SK-N-SH (cell line): ENCODE results near the gene NAT9.

Experiments
- CTCF ChIP-seq: fragments of 200-600 bp; sonication (generic); IDR thresholded peaks from 2 replicates; pipeline ENCODE4 v1.6.1; 2017; ENCODE audit warnings: antibody characterized with exemption, mild to moderate bottlenecking, moderate library complexity
- POLR2AphosphoS5 ChIP-seq: IDR thresholded peaks from 2 replicates; pipeline ENCODE4 v1.6.1; 2012; ENCODE audit warnings: low read depth, low read length
- SIN3A ChIP-seq: IDR thresholded peaks from 2 replicates; pipeline ENCODE4 v1.6.1; 2012; ENCODE audit warnings: low read depth, mild to moderate bottlenecking, low read length, moderate library complexity, borderline replicate concordance
- TAF1 ChIP-seq: IDR thresholded peaks from 2 replicates; pipeline ENCODE4 v1.6.1; 2012; ENCODE audit warnings: low read depth, mild to moderate bottlenecking, low read length, moderate library complexity, borderline replicate concordance
- YY1 ChIP-seq: IDR thresholded peaks from 2 replicates; pipeline ENCODE4 v1.4.0; 2012; ENCODE audit warnings: low read depth, mild to moderate bottlenecking
- TF ChIP-seq, protein P1 (sequence below): fragments of 150-350 bp; IDR thresholded peaks from 2 replicates; pipeline ENCODE4 v1.6.1; 2016; ENCODE audit warnings: mild to moderate bottlenecking, low read depth, low read length

DNA sequence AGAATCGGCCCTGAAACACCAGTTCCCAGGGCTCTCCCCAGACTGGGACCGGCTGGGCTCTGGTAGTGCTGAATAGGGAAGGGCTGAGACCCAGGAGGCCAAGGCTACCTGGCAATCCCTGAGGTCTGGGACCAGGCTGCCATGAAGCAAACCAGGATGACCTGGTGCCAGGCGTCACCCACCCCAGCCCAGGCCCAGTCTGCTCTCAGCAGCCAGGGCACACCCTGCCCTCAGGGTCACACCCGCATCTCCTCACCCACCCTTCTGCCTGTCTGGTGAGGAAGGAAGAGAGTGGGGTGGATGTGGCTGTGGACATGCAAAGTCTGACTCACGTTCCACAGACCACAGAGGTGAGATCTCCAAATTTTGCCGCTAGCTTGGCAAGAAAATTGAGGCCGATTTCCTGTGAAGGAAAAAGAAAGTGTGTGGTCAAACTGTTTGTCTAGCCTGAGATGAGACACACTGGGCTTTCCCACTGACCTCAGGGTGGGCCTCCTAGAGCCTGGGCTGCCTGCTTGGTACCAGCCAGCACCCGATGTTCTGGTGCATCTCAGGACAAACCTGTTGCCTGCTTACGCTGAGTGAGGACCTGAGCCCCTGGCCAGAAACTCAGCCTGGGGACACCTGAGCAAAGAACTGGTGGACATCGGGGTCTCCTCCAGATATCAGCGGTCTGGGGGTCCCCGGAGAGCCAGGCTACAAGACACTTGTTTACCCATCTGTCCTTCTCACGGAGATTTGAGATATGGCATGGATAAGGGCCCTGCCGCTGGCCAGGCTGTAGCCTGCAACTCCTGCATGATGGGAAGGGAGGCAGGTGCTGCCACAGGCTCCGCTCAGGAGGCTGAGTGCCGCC, 45.4 kb downstream of the NAT9 start:
- TF ChIP-seq CTCF (no peak), SIN3A (no peak), TAF1 (no peak), YY1 (no peak), POLR2AphosphoS5 (no peak)
- TF ChIP-seq, protein P1, sequence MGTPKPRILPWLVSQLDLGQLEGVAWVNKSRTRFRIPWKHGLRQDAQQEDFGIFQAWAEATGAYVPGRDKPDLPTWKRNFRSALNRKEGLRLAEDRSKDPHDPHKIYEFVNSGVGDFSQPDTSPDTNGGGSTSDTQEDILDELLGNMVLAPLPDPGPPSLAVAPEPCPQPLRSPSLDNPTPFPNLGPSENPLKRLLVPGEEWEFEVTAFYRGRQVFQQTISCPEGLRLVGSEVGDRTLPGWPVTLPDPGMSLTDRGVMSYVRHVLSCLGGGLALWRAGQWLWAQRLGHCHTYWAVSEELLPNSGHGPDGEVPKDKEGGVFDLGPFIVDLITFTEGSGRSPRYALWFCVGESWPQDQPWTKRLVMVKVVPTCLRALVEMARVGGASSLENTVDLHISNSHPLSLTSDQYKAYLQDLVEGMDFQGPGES = no peak
